ENCODE data around the gene TUBGCP3.

GRCh38 chr13:112586334-112586960 is 1.5 kb downstream of the TUBGCP3 start:
- no peak for TF ChIP-seq EZH2phosphoT487 (conservative IDR thresholded peaks at IDR 0.05; ENCODE audit: low read length)
- TF ChIP-seq CTCF (IDR thresholded peaks at IDR 0.05; ENCODE audit: insufficient read depth, low read length, poor library complexity, severe bottlenecking) = no peak

Data from SU-DHL-6 (cell line).